ENCODE measurements around the gene SRCIN1.

DNA sequence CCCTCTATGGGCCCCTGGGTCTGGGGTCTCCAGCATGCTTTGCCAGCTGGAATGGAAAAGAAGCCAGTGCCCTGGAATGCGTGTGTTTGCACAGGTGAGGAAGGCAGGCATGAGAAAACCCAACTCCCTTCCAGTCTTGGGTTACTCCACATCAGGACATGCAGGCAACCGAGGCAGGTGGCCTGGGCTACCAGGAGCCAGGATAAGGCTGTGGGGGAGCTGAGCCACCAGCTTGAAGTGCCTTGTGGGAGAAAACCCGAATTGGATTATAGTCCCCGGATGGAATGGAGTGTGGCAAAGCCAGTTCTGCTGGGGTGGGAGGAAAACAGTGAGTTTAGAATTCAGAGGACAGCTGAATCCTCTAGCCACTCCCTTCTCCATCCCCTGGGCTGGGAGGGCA lies 7.2 kb downstream of the SRCIN1 start:
- TF ChIP-seq, protein P1, sequence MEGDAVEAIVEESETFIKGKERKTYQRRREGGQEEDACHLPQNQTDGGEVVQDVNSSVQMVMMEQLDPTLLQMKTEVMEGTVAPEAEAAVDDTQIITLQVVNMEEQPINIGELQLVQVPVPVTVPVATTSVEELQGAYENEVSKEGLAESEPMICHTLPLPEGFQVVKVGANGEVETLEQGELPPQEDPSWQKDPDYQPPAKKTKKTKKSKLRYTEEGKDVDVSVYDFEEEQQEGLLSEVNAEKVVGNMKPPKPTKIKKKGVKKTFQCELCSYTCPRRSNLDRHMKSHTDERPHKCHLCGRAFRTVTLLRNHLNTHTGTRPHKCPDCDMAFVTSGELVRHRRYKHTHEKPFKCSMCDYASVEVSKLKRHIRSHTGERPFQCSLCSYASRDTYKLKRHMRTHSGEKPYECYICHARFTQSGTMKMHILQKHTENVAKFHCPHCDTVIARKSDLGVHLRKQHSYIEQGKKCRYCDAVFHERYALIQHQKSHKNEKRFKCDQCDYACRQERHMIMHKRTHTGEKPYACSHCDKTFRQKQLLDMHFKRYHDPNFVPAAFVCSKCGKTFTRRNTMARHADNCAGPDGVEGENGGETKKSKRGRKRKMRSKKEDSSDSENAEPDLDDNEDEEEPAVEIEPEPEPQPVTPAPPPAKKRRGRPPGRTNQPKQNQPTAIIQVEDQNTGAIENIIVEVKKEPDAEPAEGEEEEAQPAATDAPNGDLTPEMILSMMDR (IDR thresholded peaks at IDR 0.05), result no peak
- TF ChIP-seq EP300 (IDR thresholded peaks at IDR 0.05) (no peak), POLR2A (IDR thresholded peaks at IDR 0.05) (no peak)
